Keratinocyte (primary cell): ENCODE data around the gene RANBP9. TPM values are rescaled to one million over a fixed set of nuclear protein-coding genes. Genes with fewer than 3 reads are reported as not detected.

Source experiments
- DNase-seq: peaks from one replicate; pipeline ENCODE4 v3.0.0-alpha.2; 2011; ENCODE audit warnings: low read depth, missing footprints, low spot score
- FAIRE-seq: peaks from 2 replicates; lab custom pipeline; 2011; peaks lifted over from hg19 to GRCh38; lab: Jason Lieb, UNC
- H2AFZ ChIP-seq: 2 replicates; pipeline ENCODE4 v1.6.0; 2012; ENCODE audit warnings: low read length, control low read depth, inconsistent platforms; ENCODE audit not compliant: control insufficient read depth
- H3K27ac ChIP-seq: 2 replicates; pipeline ENCODE4 v1.5.1; 2011; ENCODE audit warnings: low read length; ENCODE audit not compliant: control insufficient read depth, insufficient read depth
- H3K27me3 ChIP-seq: 3 replicates; pipeline ENCODE4 v1.6.0; 2011; ENCODE audit warnings: low read length; ENCODE audit not compliant: control insufficient read depth, insufficient read depth; ENCODE audit errors: extremely low read depth
- H3K36me3 ChIP-seq, 2 experiments: 2 replicates in 1 of 2; 3 replicates in 1 of 2; pipeline ENCODE4 v1.5.1; 2011; ENCODE audit warnings: low read length in 2 of 2, mild to moderate bottlenecking in 1 of 2; ENCODE audit not compliant: control insufficient read depth in 2 of 2, insufficient read depth in 2 of 2; ENCODE audit errors: extremely low read depth in 1 of 2
- H3K4me1 ChIP-seq: 3 replicates; pipeline ENCODE4 v1.5.1; 2011; ENCODE audit warnings: low read length; ENCODE audit not compliant: control insufficient read depth, insufficient read depth; ENCODE audit errors: extremely low read depth
- H3K4me2 ChIP-seq: 3 replicates; pipeline ENCODE4 v1.6.0; 2011; ENCODE audit warnings: low read depth, low read length; ENCODE audit not compliant: control insufficient read depth, insufficient read depth; ENCODE audit errors: extremely low read depth
- H3K4me3 ChIP-seq, 3 experiments: fragments of 200-600 bp in 1 of 3; sonication (generic) in 1 of 3; 2 replicates in 2 of 3; 3 replicates in 1 of 3; pipeline ENCODE4 v1.5.1; 2011 to 2016; ENCODE audit warnings: low read length in 3 of 3, mild to moderate bottlenecking in 3 of 3, control low read depth in 2 of 3, inconsistent platforms in 1 of 3, low read depth in 1 of 3, mixed read lengths in 1 of 3, mixed run types in 1 of 3, moderate library complexity in 1 of 3; ENCODE audit not compliant: control insufficient read depth in 2 of 3, insufficient read depth in 2 of 3; ENCODE audit errors: extremely low read depth in 1 of 3
- H3K79me2 ChIP-seq: 2 replicates; pipeline ENCODE4 v1.6.0; 2012; ENCODE audit warnings: low read length; ENCODE audit not compliant: control insufficient read depth, insufficient read depth
- H3K9ac ChIP-seq: 3 replicates; pipeline ENCODE4 v1.6.0; 2011; ENCODE audit warnings: low read length; ENCODE audit not compliant: control insufficient read depth, insufficient read depth; ENCODE audit errors: extremely low read depth
- H3K9me1 ChIP-seq: 3 replicates; pipeline ENCODE4 v1.6.0; 2011; ENCODE audit warnings: low read length; ENCODE audit not compliant: control insufficient read depth, insufficient read depth; ENCODE audit errors: extremely low read depth
- H3K9me3 ChIP-seq: 2 replicates; pipeline ENCODE4 v1.5.1; 2012; ENCODE audit warnings: low read depth, low read length; ENCODE audit not compliant: control insufficient read depth
- H4K20me1 ChIP-seq: 3 replicates; pipeline ENCODE4 v1.6.0; 2011; ENCODE audit warnings: low read length; ENCODE audit not compliant: control insufficient read depth, insufficient read depth; ENCODE audit errors: extremely low read depth
- EZH2 ChIP-seq: IDR thresholded peaks from one replicate; pipeline ENCODE4 v1.6.1; 2012; ENCODE audit warnings: inconsistent platforms, mild to moderate bottlenecking, low read length, moderate library complexity
- dilution Hi-C: fragments of 300-500 bp; cut with MboI; formaldehyde crosslinking; loops from one replicate; pipeline ENCODE4 v1.7.0; 2020; ENCODE audit warnings: low sequenced_read_pairs; ENCODE audit not compliant: extremely low pct_ligation_motif_present
- polyA plus RNA-seq, 5 experiments: library from polyadenylated mRNA; depleted of rRNA in 3 of 5; stranded (reverse) in 3 of 5; stranded (forward) in 1 of 5; unstranded in 1 of 5; fragments of >200 nt; gene quantifications; 1 replicate in 1 of 5; 2 replicates in 3 of 5; 3 replicates in 1 of 5; pipeline versions ENCODE4 v1.2.1 to v1.2.3, GENCODE V29; 2011 to 2012; ENCODE audit warnings: missing spikeins in 2 of 5, low read depth in 1 of 5, low replicate concordance in 1 of 5
- TF ChIP-seq, protein P1 (sequence below), 3 experiments: IDR thresholded peaks in 1 of 3; conservative IDR thresholded peaks in 1 of 3; optimal IDR thresholded peaks in 1 of 3; 2 replicates in 2 of 3; 3 replicates in 1 of 3; pipeline versions ENCODE3 to v1.5.1; 2011; ENCODE audit warnings: low read length in 3 of 3, mild to moderate bottlenecking in 3 of 3, moderate library complexity in 2 of 3, control low read depth in 1 of 3, inconsistent platforms in 1 of 3; ENCODE audit not compliant: insufficient read depth in 2 of 3; ENCODE audit errors: extremely low read depth in 1 of 3

RANBP9 gene
- polyA plus RNA-seq, 1 donor (not counting 4 experiments of a cell fraction or from before 2014, with no cell fraction given), result 36.7 TPM

DNA sequence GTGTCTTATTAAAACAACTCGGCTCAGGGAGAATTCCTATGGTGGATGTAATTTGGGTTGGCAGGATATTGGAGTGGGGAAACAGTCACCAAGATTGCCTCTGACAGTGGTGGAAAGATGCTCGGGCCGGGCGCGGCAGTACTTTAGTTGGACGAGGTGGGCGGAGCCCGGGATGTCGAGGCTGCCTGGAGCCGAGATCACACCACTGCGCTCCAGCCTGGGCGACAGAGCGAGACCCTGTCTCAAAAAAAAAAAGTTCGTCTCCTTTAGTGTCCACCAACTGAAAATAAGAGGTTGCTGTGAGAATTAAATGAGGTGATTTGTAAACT is 95.9 kb downstream of the RANBP9 start:
- dilution Hi-C loops, result no loop called here
- H3K36me3 ChIP-seq, result peaks cover 19 to 32% of the 10 kb centered on the region in 2 experiments
- no peak for DNase-seq

DNA sequence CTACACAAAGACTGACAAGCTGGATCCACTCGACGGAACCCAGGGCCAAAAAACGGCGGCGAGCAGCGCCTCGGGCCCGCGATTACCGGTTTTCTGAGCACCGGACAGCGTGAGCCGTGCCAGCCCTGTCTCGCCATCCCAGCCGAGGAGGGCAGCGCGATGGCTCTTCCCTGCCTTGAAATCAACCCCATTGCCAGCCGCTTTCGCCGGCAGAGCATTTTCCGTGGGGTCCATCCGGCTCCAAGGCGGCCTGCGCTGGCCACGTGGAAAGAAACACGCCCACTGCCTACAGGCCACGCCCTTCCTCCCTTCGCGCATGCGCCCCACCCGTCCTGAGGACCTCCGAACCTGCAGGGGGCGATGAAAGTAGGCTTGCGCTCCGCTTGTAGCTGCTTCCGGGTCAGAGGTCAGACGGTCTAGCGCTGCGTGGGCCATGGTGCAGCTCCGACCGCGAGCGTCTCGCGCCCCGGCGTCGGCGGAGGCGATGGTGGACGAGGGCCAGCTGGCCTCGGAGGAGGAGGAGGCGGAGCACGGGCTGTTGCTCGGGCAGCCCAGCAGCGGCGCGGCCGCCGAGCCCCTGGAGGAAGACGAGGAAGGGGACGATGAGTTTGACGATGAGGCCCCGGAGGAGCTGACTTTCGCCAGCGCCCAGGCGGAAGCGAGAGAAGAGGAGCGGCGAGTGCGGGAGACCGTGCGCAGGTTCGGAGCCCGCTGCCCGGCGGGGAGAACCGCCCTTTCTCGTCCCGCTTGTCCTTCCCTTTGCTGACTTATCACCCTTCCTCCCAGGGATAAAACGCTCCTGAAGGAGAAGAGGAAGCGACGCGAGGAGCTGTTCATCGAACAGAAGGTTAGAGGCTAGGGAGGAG is 96.5 kb downstream of the RANBP9 start, which contains the start of gene NOL7:
Gene NOL7 (plus strand): TSS at position 410 of the 866 bp plus-strand sequence. CDS start 24 bp downstream, at position 434.
- Histone ChIP-seq H3K4me2 (peak within 1 kb of the TSS; percentile 95), H3K4me1 (peaks cover 22% of the 10 kb centered on the region), H3K27ac (peak within 1 kb of the TSS; percentile 95), H3K27me3 (no peaks in the 10 kb centered on the region), H3K79me2 (peaks cover 33% of the 10 kb centered on the region), H3K9ac (peak within 1 kb of the TSS; percentile 99), H3K4me3 (peak within 1 kb of the TSS; percentile 98 to 99 (median 99)), H2AFZ (peak within 1 kb of the TSS; percentile 92), H4K20me1 (no peaks in the 10 kb centered on the region), H3K36me3 (peaks cover 18 to 29% of the 10 kb centered on the region in 2 experiments), H3K9me3 (no peaks in the 10 kb centered on the region), H3K9me1 (no peaks in the 10 kb centered on the region)
- DNase-seq, result peak; percentile 95
- no peak for TF ChIP-seq EZH2
- TF ChIP-seq, protein P1, sequence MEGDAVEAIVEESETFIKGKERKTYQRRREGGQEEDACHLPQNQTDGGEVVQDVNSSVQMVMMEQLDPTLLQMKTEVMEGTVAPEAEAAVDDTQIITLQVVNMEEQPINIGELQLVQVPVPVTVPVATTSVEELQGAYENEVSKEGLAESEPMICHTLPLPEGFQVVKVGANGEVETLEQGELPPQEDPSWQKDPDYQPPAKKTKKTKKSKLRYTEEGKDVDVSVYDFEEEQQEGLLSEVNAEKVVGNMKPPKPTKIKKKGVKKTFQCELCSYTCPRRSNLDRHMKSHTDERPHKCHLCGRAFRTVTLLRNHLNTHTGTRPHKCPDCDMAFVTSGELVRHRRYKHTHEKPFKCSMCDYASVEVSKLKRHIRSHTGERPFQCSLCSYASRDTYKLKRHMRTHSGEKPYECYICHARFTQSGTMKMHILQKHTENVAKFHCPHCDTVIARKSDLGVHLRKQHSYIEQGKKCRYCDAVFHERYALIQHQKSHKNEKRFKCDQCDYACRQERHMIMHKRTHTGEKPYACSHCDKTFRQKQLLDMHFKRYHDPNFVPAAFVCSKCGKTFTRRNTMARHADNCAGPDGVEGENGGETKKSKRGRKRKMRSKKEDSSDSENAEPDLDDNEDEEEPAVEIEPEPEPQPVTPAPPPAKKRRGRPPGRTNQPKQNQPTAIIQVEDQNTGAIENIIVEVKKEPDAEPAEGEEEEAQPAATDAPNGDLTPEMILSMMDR (optimal IDR thresholded peaks at IDR 0.05 in 1 of 3, IDR thresholded peaks at IDR 0.05 in 1 of 3, conservative IDR thresholded peaks at IDR 0.05 in 1 of 3; ENCODE audit: extremely low read depth in 1 of 3, insufficient read depth in 2 of 3, low read length in 3 of 3), result peak; percentile 95 to 100 (median 96)
- FAIRE-seq, result peak; percentile 44
- dilution Hi-C loops, result no loop called here

More for the DNA sequence above, 95.9 kb downstream of the RANBP9 start:
- Histone ChIP-seq H3K4me2 (peak overlapping the region; percentile 91), H3K27ac (peak overlapping the region; percentile 95), H3K27me3 (no peaks in the 10 kb centered on the region), H4K20me1 (no peaks in the 10 kb centered on the region), H3K9me3 (no peaks in the 10 kb centered on the region), H3K9ac (peak overlapping the region; percentile 99), H3K4me1 (peaks cover 22% of the 10 kb centered on the region), H2AFZ (peak overlapping the region; percentile 90), H3K4me3 (peak overlapping the region; percentile 98 to 99 (median 99)), H3K79me2 (peaks cover 33% of the 10 kb centered on the region), H3K9me1 (no peaks in the 10 kb centered on the region)
- TF ChIP-seq EZH2, result no peak
- TF ChIP-seq, protein P1 (optimal IDR thresholded peaks at IDR 0.05 in 1 of 3, IDR thresholded peaks at IDR 0.05 in 1 of 3, conservative IDR thresholded peaks at IDR 0.05 in 1 of 3; ENCODE audit: extremely low read depth in 1 of 3, insufficient read depth in 2 of 3, low read length in 3 of 3), result no peak
- FAIRE-seq, result no peak
